HL-60 (cell line): Measurements from ENCODE around the gene PLLP.

Experiments used
- POLR2AphosphoS5 ChIP-seq: IDR thresholded peaks from 2 replicates; pipeline ENCODE4 v1.6.1; 2012; ENCODE audit warnings: low read depth
- TF ChIP-seq, protein P1 (sequence below): IDR thresholded peaks from one replicate; pipeline ENCODE4 v1.5.1; 2011; ENCODE audit warnings: low read length, control low read depth, inconsistent platforms; ENCODE audit not compliant: insufficient read depth

DNA sequence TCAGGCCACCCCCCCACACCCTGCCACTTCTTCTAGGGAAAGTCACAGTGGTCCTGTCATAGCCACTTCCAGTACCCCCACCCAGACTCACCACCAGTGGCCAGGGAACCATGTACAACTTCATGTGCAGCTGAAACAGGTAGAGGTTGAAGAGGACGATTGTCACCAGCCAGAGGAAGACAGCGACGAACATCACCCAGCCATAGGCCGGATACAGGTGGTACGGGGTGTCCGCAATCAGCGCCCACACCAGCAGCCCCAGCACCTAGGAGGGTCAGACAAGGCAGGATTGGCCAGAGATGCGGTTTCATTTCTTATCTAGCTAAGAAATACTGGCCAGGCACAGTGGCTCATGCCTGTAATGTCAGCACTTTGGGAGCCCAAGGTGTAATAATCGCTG lies 22.7 kb downstream of the PLLP start:
- TF ChIP-seq, protein P1, sequence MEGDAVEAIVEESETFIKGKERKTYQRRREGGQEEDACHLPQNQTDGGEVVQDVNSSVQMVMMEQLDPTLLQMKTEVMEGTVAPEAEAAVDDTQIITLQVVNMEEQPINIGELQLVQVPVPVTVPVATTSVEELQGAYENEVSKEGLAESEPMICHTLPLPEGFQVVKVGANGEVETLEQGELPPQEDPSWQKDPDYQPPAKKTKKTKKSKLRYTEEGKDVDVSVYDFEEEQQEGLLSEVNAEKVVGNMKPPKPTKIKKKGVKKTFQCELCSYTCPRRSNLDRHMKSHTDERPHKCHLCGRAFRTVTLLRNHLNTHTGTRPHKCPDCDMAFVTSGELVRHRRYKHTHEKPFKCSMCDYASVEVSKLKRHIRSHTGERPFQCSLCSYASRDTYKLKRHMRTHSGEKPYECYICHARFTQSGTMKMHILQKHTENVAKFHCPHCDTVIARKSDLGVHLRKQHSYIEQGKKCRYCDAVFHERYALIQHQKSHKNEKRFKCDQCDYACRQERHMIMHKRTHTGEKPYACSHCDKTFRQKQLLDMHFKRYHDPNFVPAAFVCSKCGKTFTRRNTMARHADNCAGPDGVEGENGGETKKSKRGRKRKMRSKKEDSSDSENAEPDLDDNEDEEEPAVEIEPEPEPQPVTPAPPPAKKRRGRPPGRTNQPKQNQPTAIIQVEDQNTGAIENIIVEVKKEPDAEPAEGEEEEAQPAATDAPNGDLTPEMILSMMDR = no peak
- no peak for TF ChIP-seq POLR2AphosphoS5
